Measurements from ENCODE around the gene IQSEC1.
A peak's percentile ranks its signal among the peaks of the same experiment; 100 is the strongest.

The IQSEC1 gene

GRCh38 chr3:13010780-13011572 lies 62.3 kb downstream of the IQSEC1 start:
- no peak for DNase-seq (ENCODE audit: low spot score)
- in situ Hi-C loops (cut with MboI; ENCODE audit: low pct_unique_long_range_greater_than_20kb, low sequenced_read_pairs, unreplicated experiment) = no loop called here
- no peak for TF ChIP-seq CTCF (IDR thresholded peaks at IDR 0.05; ENCODE audit: extremely low read depth, insufficient read depth, missing control alignments)

GRCh38 chr3:13009946-13010315 lies 63.3 kb downstream of the IQSEC1 start:
- DNase-seq (ENCODE audit: low spot score) = no peak
- no peak for TF ChIP-seq CTCF (IDR thresholded peaks at IDR 0.05; ENCODE audit: extremely low read depth, insufficient read depth, missing control alignments)
- in situ Hi-C loops (cut with MboI; ENCODE audit: low pct_unique_long_range_greater_than_20kb, low sequenced_read_pairs, unreplicated experiment) = no loop called here

GRCh38 chr3:13009132-13009945 lies 63.9 kb downstream of the IQSEC1 start:
- in situ Hi-C loops (cut with MboI; ENCODE audit: low pct_unique_long_range_greater_than_20kb, low sequenced_read_pairs, unreplicated experiment) = no loop called here
- peak; percentile 65 for DNase-seq (ENCODE audit: low spot score)
- no peak for TF ChIP-seq CTCF (IDR thresholded peaks at IDR 0.05; ENCODE audit: extremely low read depth, insufficient read depth, missing control alignments)

GRCh38 chr3:13008155-13008995 lies 64.9 kb downstream of the IQSEC1 start:
- DNase-seq (ENCODE audit: low spot score) = no peak
- TF ChIP-seq CTCF (IDR thresholded peaks at IDR 0.05; ENCODE audit: extremely low read depth, insufficient read depth, missing control alignments) = no peak
- in situ Hi-C loops (cut with MboI; ENCODE audit: low pct_unique_long_range_greater_than_20kb, low sequenced_read_pairs, unreplicated experiment) = no loop called here

- TF ChIP-seq CTCF (IDR thresholded peaks at IDR 0.05; ENCODE audit: extremely low read depth, insufficient read depth, missing control alignments) = no peak
- in situ Hi-C loops (cut with MboI; ENCODE audit: low pct_unique_long_range_greater_than_20kb, low sequenced_read_pairs, unreplicated experiment) = no loop called here
- no peak for DNase-seq (ENCODE audit: low spot score)
These were observed 65.8 kb downstream of the IQSEC1 start for GRCh38 chr3:13007251-13007941.
